CD8-positive, alpha-beta memory T cell (primary cell): ENCODE measurements around the gene SPDYE4. TPM values are rescaled to one million over a fixed set of nuclear protein-coding genes. Genes with fewer than 3 reads are reported as not detected.

ENCODE experiments used
- CTCF ChIA-PET: fragments of 350-600 bp; sonication (Branson Sonifier 250); formaldehyde crosslinking; loops from one replicate; lab custom pipeline; 2021; ENCODE audit warnings: antibody characterized with exemption; lab: Charles Lee
- POLR2A ChIA-PET: fragments of 350-600 bp; sonication (Branson Sonifier 250); formaldehyde crosslinking; loops from one replicate; lab custom pipeline; 2021; ENCODE audit warnings: antibody characterized with exemption; lab: Charles Lee
- DNase-seq, 5 donors: peaks; one replicate each; pipeline versions ENCODE4 v3.0.0 to v3.0.0-alpha.2; 2020 to 2022; ENCODE audit warnings: mixed read lengths in 1 of 5
- H3K27ac ChIP-seq: one replicate; pipeline ENCODE4 v1.7.0; 2013; ENCODE audit warnings: low read depth, mild to moderate bottlenecking, low read length, moderate library complexity
- H3K27me3 ChIP-seq: 2 replicates; pipeline ENCODE4 v1.7.0; 2013; ENCODE audit warnings: low read length, mild to moderate bottlenecking; ENCODE audit not compliant: insufficient read depth, poor library complexity, severe bottlenecking
- H3K36me3 ChIP-seq: 2 replicates; pipeline ENCODE4 v1.7.0; 2013; ENCODE audit warnings: mild to moderate bottlenecking, low read length, moderate library complexity; ENCODE audit not compliant: insufficient read depth
- H3K4me1 ChIP-seq: 2 replicates; pipeline ENCODE4 v1.7.0; 2013; ENCODE audit warnings: mild to moderate bottlenecking, low read length, moderate library complexity; ENCODE audit not compliant: insufficient read depth
- H3K4me3 ChIP-seq: 2 replicates; pipeline ENCODE4 v1.7.0; 2013; ENCODE audit warnings: mild to moderate bottlenecking, low read length
- H3K9me3 ChIP-seq: 2 replicates; pipeline ENCODE4 v1.7.0; 2013; ENCODE audit warnings: mild to moderate bottlenecking, low read length
- H3K27ac Mint-ChIP-seq, 8 donors: one replicate each; pipeline ENCODE4 v1.8.0; 2020 to 2021; ENCODE audit warnings: mixed read lengths in 8 of 8, mild to moderate bottlenecking in 6 of 8, inconsistent platforms in 3 of 8, moderate library complexity in 3 of 8
- H3K27me3 Mint-ChIP-seq, 2 donors: one replicate each; pipeline ENCODE4 v1.8.0; 2020 to 2021; ENCODE audit warnings: mixed read lengths in 2 of 2, mild to moderate bottlenecking in 1 of 2, moderate library complexity in 1 of 2
- H3K36me3 Mint-ChIP-seq, 3 donors: one replicate each; pipeline ENCODE4 v1.8.0; 2020 to 2021; ENCODE audit warnings: mixed read lengths in 3 of 3, inconsistent platforms in 1 of 3, mild to moderate bottlenecking in 1 of 3
- H3K4me1 Mint-ChIP-seq, 3 donors: one replicate each; pipeline ENCODE4 v1.8.0; 2020 to 2021; ENCODE audit warnings: mixed read lengths in 3 of 3, inconsistent platforms in 1 of 3, mild to moderate bottlenecking in 1 of 3
- H3K4me3 Mint-ChIP-seq, 7 donors: one replicate each; pipeline ENCODE4 v1.8.0; 2020 to 2021; ENCODE audit warnings: mixed read lengths in 7 of 7, mild to moderate bottlenecking in 6 of 7, moderate library complexity in 4 of 7, inconsistent platforms in 2 of 7
- H3K9me3 Mint-ChIP-seq, 5 donors: one replicate each; pipeline ENCODE4 v1.8.0; 2020 to 2022; ENCODE audit warnings: mixed read lengths in 5 of 5, mild to moderate bottlenecking in 3 of 5, moderate library complexity in 2 of 5, inconsistent platforms in 1 of 5
- polyA plus RNA-seq: library from polyadenylated mRNA; unstranded; fragments of 300-500 nt; fragmentation: Illumina TruSeq; gene quantifications from one replicate; pipeline ENCODE4 v1.2.3, GENCODE V29; 2021
- total RNA-seq, 2 experiments: library from RNA; stranded (reverse); gene quantifications; one replicate each; pipeline ENCODE4 v1.2.3, GENCODE V29; 2021

The SPDYE4 gene
- total and polyA plus RNA-seq, 3 experiments from 2014 or later = not detected

DNA sequence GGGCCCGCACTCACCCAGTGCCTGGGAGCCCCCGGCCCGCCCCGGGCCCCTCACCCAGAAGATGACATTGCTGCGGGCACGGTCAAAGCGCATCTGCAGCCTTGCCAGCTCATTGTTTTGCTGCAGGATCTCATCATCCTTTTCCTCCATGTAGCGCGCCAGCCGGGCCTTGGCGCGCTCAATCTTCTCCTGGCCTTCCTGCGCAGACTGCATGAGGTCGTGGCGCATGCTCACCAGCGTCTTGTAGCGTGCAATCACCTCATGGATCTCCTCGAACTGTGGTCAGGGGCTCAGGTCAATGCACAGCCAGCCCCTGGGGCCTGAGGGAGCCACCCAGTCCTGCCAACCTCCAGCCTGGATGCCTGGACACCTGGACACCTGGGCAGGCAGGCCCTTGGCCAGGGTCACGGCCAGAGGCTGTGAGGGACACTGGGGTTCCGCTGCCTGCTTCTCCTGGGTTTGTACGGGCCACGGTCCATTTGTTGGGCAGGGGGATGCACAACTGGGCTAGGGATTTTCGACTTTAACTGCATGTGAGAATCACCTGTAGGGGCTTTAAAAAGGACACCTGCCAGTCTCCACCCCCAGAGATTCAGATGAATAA, 22.9 kb downstream of the SPDYE4 start:
- Histone ChIP-seq H3K27me3 (no peaks in the 10 kb centered on the region), H3K36me3 (no peaks in the 10 kb centered on the region), H3K4me1 (peaks cover 6% of the 10 kb centered on the region), H3K9me3 (no peaks in the 10 kb centered on the region), H3K4me3 (no peak overlapping the region), H3K27ac (no peak overlapping the region)
- ChIA-PET CTCF (no interaction called here), POLR2A (no interaction called here)
- Mint-ChIP-seq H3K27ac (peak overlapping the region in 1 of 8 donors; percentile 63), H3K36me3 (no peaks in the 10 kb centered on the region), H3K27me3 (peaks cover 2 to 10% of the 10 kb centered on the region in 2 donors), H3K4me1 (peaks cover 10 to 12% (median 12%) of the 10 kb centered on the region in 3 donors), H3K9me3 (no peaks in the 10 kb centered on the region), H3K4me3 (no peak overlapping the region)
- no peak for DNase-seq

GRCh38 chr17:8734876-8735275, 23.5 kb downstream of the SPDYE4 start:
- H3K27ac Mint-ChIP-seq = no peak overlapping the region
- peaks cover 2 to 10% of the 10 kb centered on the region in 2 donors for H3K27me3 Mint-ChIP-seq
- Histone ChIP-seq H3K4me3 (no peak overlapping the region), H3K27ac (no peak overlapping the region), H3K4me1 (peaks cover 2% of the 10 kb centered on the region), H3K27me3 (no peaks in the 10 kb centered on the region), H3K9me3 (no peaks in the 10 kb centered on the region), H3K36me3 (no peaks in the 10 kb centered on the region)
- ChIA-PET POLR2A (no interaction called here), CTCF (no interaction called here)
- H3K4me1 Mint-ChIP-seq = peaks cover 4 to 8% (median 8%) of the 10 kb centered on the region in 3 donors
- no peak overlapping the region for H3K4me3 Mint-ChIP-seq
- no peak for DNase-seq
- H3K36me3 Mint-ChIP-seq = no peaks in the 10 kb centered on the region
- H3K9me3 Mint-ChIP-seq = no peaks in the 10 kb centered on the region

DNA sequence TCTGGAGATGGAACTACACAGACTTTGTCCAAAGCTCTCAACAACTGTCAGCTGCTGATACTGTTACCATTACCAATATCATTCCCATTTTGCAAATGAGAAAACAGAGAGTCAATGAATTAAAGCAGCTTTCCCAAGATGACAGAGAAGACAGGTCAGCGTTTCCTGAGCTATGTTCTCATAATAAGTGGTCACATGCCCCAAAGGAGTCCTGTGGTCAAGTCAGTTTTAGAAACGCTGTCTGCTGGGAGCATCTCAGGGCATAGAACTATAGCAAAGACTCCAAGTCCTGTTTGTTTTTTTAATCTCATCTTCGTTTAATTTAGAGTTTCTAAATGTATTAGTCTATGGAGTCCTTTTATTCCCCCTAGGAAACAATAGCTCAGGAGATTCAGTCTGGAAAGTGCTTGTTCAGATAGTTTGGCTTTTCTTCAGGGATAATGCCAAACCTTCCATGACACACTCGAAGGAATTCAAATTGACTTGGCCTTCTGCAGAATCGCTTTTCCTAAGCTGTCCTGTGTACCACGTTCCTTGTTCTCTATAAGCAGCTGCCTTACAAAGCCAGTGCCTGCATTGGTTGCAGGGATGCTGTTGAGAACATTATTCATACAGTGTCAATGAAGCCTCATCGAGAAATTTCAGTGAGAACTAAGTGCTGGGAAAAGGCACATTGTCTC, 25.8 kb downstream of the SPDYE4 start:
- no peaks in the 10 kb centered on the region for H3K9me3 Mint-ChIP-seq
- no peaks in the 10 kb centered on the region for H3K36me3 ChIP-seq
- no peak overlapping the region for H3K27ac ChIP-seq
- no peak overlapping the region for H3K27ac Mint-ChIP-seq
- POLR2A ChIA-PET = no interaction called here
- no peak for DNase-seq
- no peak overlapping the region for H3K4me3 Mint-ChIP-seq
- CTCF ChIA-PET = interaction anchor here (0.7 to 1.9 kb wide), 2 partner anchors 14 to 19 kb away, joined by 3 to 4 read pairs; no protein-coding TSS in a partner anchor
- no peaks in the 10 kb centered on the region for H3K9me3 ChIP-seq
- no peaks in the 10 kb centered on the region for H3K4me1 Mint-ChIP-seq
- H3K36me3 Mint-ChIP-seq = peaks cover 0 to under 1% (median 0%) of the 10 kb centered on the region in 3 donors
- H3K4me3 ChIP-seq = no peak overlapping the region
- no peaks in the 10 kb centered on the region for H3K27me3 ChIP-seq
- H3K27me3 Mint-ChIP-seq = peaks cover 1 to 18% of the 10 kb centered on the region in 2 donors
- no peaks in the 10 kb centered on the region for H3K4me1 ChIP-seq

GRCh38 chr17:8729860-8730259, 28.5 kb downstream of the SPDYE4 start:
- Mint-ChIP-seq H3K4me3 (no peak overlapping the region), H3K36me3 (peaks cover 0 to 2% (median 0%) of the 10 kb centered on the region in 3 donors), H3K4me1 (no peaks in the 10 kb centered on the region), H3K9me3 (no peaks in the 10 kb centered on the region), H3K27ac (no peak overlapping the region), H3K27me3 (peaks cover 3 to 21% of the 10 kb centered on the region in 2 donors)
- DNase-seq = no peak
- H3K4me1 ChIP-seq = no peaks in the 10 kb centered on the region
- ChIA-PET CTCF (no interaction called here), POLR2A (no interaction called here)
- H3K4me3 ChIP-seq = no peak overlapping the region
- H3K9me3 ChIP-seq = no peaks in the 10 kb centered on the region
- no peak overlapping the region for H3K27ac ChIP-seq
- no peaks in the 10 kb centered on the region for H3K27me3 ChIP-seq
- no peaks in the 10 kb centered on the region for H3K36me3 ChIP-seq

GRCh38 chr17:8729421-8729820, 28.9 kb downstream of the SPDYE4 start:
- no peak overlapping the region for H3K4me3 ChIP-seq
- Mint-ChIP-seq H3K27me3 (peaks cover 3 to 21% of the 10 kb centered on the region in 2 donors), H3K27ac (no peak overlapping the region), H3K9me3 (no peaks in the 10 kb centered on the region), H3K4me1 (no peaks in the 10 kb centered on the region), H3K4me3 (no peak overlapping the region), H3K36me3 (peaks cover 0 to 2% (median 0%) of the 10 kb centered on the region in 3 donors)
- no peaks in the 10 kb centered on the region for H3K27me3 ChIP-seq
- no peak overlapping the region for H3K27ac ChIP-seq
- POLR2A ChIA-PET = no interaction called here
- CTCF ChIA-PET = no interaction called here
- no peaks in the 10 kb centered on the region for H3K36me3 ChIP-seq
- H3K9me3 ChIP-seq = no peaks in the 10 kb centered on the region
- H3K4me1 ChIP-seq = no peaks in the 10 kb centered on the region
- no peak for DNase-seq

- H3K4me3 Mint-ChIP-seq = no peak overlapping the region
- no peak overlapping the region for H3K27ac Mint-ChIP-seq
- ChIA-PET POLR2A (no interaction called here), CTCF (no interaction called here)
- H3K27me3 Mint-ChIP-seq = peaks cover 3 to 24% of the 10 kb centered on the region in 2 donors
- no peak overlapping the region for H3K4me3 ChIP-seq
- H3K9me3 Mint-ChIP-seq = no peaks in the 10 kb centered on the region
- DNase-seq = no peak
- no peaks in the 10 kb centered on the region for H3K27me3 ChIP-seq
- H3K36me3 ChIP-seq = no peaks in the 10 kb centered on the region
- no peak overlapping the region for H3K27ac ChIP-seq
- H3K9me3 ChIP-seq = no peaks in the 10 kb centered on the region
- peaks cover 0 to 2% (median 0%) of the 10 kb centered on the region in 3 donors for H3K36me3 Mint-ChIP-seq
- H3K4me1 ChIP-seq = no peaks in the 10 kb centered on the region
- H3K4me1 Mint-ChIP-seq = no peaks in the 10 kb centered on the region
Observed at GRCh38 chr17:8728971-8729370, 29.4 kb downstream of the SPDYE4 start.

DNA sequence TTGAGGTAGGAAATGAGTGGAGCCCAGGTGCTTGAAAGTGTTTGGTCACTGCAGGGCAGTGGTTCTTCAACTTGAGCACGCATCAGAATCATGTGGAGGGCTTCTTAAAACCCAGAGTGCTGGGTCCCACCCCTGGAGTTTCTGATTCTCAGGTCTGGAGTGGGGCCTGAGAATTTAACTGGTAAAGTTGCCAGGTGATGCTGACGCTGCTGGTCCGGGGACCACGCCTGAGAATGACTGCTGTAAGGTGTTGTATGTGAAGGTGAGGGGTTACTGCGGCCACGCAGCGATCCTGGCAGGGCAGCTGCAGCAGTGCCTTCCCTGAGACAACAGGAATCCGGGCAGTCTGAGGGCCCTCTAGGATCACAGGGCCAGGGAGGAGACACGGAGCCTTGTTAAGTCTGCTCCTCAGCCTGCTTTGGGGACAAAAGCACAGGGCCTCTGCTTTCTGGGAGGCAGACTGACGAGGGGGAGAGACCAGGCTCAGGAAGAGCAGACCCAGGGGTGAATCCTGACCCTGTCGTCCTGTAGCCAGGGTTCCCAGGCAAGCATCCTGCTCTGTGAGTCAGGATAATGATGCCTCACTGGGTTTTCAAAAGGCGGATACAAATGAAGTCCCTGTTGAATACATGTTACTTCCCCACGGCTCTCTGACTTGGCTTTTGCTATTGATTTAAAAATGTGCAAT, 30.0 kb downstream of the SPDYE4 start:
- Mint-ChIP-seq H3K4me1 (no peaks in the 10 kb centered on the region), H3K9me3 (no peaks in the 10 kb centered on the region), H3K27me3 (peaks cover 3 to 24% of the 10 kb centered on the region in 2 donors), H3K36me3 (peaks cover 0 to 2% (median 0%) of the 10 kb centered on the region in 3 donors), H3K4me3 (no peak overlapping the region), H3K27ac (no peak overlapping the region)
- Histone ChIP-seq H3K27me3 (no peaks in the 10 kb centered on the region), H3K9me3 (no peaks in the 10 kb centered on the region), H3K4me3 (no peak overlapping the region), H3K27ac (no peak overlapping the region), H3K36me3 (no peaks in the 10 kb centered on the region), H3K4me1 (no peaks in the 10 kb centered on the region)
- DNase-seq = no peak
- ChIA-PET CTCF (no interaction called here), POLR2A (no interaction called here)

GRCh38 chr17:8726941-8727555, 31.3 kb downstream of the SPDYE4 start:
- POLR2A ChIA-PET = no interaction called here

More at GRCh38 chr17:8726941-8727555, 31.3 kb downstream of the SPDYE4 start:
- peaks cover 0 to 2% (median 0%) of the 10 kb centered on the region in 3 donors for H3K36me3 Mint-ChIP-seq
- no peak for DNase-seq
- peaks cover 3 to 31% of the 10 kb centered on the region in 2 donors for H3K27me3 Mint-ChIP-seq
- peak overlapping the region in 1 of 8 donors; percentile 63 for H3K27ac Mint-ChIP-seq
- no peaks in the 10 kb centered on the region for H3K9me3 Mint-ChIP-seq
- CTCF ChIA-PET = no interaction called here
- no peaks in the 10 kb centered on the region for H3K4me1 Mint-ChIP-seq
- H3K4me3 ChIP-seq = no peak overlapping the region
- H3K27ac ChIP-seq = no peak overlapping the region
- no peaks in the 10 kb centered on the region for H3K36me3 ChIP-seq
- H3K4me3 Mint-ChIP-seq = no peak overlapping the region
- no peaks in the 10 kb centered on the region for H3K27me3 ChIP-seq
- H3K4me1 ChIP-seq = no peaks in the 10 kb centered on the region
- no peaks in the 10 kb centered on the region for H3K9me3 ChIP-seq
